Hepatocyte (in vitro differentiated cells): ENCODE results near the gene TMEM116.

Source experiments
- EZH2 ChIP-seq: fragments of 200-600 bp; sonication (generic); IDR thresholded peaks from 2 replicates; pipeline ENCODE4 v1.6.1; 2016; ENCODE audit warnings: antibody characterized with exemption, mild to moderate bottlenecking, borderline replicate concordance
- TF ChIP-seq, protein P1 (sequence below): fragments of 200-600 bp; sonication (generic); IDR thresholded peaks from 2 replicates; pipeline ENCODE4 v1.5.1; 2016; ENCODE audit warnings: antibody characterized with exemption, mild to moderate bottlenecking; ENCODE audit not compliant: poor library complexity

DNA sequence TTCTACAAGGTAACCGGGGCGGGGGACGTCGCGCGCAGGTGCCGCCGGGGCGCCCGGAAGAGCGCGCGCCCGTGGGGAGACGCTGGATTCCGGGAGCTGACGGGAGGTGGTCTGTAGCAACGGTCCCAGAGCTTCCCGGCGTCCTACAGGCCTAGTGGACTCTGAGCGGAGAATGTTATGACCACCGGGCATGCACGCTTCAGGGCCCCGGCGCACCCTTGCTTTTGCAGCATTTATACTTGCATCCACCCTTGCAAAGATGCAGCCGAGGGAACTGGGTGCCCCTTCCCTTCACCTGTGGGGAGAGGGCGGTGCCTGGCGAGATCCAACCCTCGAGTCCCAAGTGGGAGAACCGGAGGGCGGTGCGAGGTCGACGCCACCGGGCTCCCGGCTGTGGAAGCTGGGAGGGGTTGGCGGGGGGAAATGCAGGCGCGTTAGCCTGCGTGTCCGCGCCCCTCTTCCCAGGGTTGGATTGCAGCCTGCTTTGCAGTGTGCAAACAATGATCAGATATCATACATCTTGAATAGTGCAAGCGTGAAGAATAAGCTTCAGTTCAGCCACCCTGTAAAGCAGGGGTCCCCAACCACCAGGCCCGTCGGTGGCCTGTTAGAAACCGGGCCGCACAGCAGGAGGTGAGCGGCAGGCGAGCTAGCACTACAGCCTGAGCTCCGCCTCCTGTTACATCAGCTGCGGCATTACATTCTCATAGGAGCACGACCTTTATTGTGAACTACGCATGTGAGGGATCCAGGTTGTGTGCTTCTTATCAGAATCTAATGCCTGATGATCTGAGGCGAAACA, 837 bp upstream of the TMEM116 start:
- TF ChIP-seq, protein P1, sequence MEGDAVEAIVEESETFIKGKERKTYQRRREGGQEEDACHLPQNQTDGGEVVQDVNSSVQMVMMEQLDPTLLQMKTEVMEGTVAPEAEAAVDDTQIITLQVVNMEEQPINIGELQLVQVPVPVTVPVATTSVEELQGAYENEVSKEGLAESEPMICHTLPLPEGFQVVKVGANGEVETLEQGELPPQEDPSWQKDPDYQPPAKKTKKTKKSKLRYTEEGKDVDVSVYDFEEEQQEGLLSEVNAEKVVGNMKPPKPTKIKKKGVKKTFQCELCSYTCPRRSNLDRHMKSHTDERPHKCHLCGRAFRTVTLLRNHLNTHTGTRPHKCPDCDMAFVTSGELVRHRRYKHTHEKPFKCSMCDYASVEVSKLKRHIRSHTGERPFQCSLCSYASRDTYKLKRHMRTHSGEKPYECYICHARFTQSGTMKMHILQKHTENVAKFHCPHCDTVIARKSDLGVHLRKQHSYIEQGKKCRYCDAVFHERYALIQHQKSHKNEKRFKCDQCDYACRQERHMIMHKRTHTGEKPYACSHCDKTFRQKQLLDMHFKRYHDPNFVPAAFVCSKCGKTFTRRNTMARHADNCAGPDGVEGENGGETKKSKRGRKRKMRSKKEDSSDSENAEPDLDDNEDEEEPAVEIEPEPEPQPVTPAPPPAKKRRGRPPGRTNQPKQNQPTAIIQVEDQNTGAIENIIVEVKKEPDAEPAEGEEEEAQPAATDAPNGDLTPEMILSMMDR: no peak
- no peak for TF ChIP-seq EZH2
